Adrenal gland (tissue), 12 donors: ENCODE measurements around the gene PRKCH. TPM values are rescaled to one million over a fixed set of nuclear protein-coding genes. Genes with fewer than 3 reads are reported as not detected.

Experiments used
- DNase-seq, 7 donors: peaks; one replicate each; pipeline ENCODE4 v3.0.0-alpha.2; 2019 to 2020
- H3K27ac ChIP-seq, 5 donors: fragments of 200-600 bp; sonication (generic) in 4 of 5; 1 replicate in 3 of 5; 2 replicates in 2 of 5; pipeline versions ENCODE4 v1.5.1 to v1.8.0; 2016 to 2020; ENCODE audit warnings: mild to moderate bottlenecking in 1 of 5
- H3K27me3 ChIP-seq: fragments of 200-600 bp; 2 replicates; pipeline ENCODE4 v1.8.0; 2021
- H3K36me3 ChIP-seq, 2 donors: fragments of 200-600 bp; replicated peaks in 1 of 2; 1 replicate in 1 of 2; 2 replicates in 1 of 2; pipeline versions ENCODE4 v1.5.1 to v1.8.0; 2018 to 2022
- H3K4me1 ChIP-seq, 2 donors: fragments of 200-600 bp; replicated peaks in 1 of 2; 1 replicate in 1 of 2; 2 replicates in 1 of 2; pipeline versions ENCODE4 v1.5.1 to v1.8.0; 2018 to 2021
- H3K4me3 ChIP-seq, 4 donors: fragments of 200-600 bp; sonication (generic) in 3 of 4; one replicate each; pipeline ENCODE4 v1.5.1; 2016 to 2018
- H3K9me3 ChIP-seq, 3 donors: fragments of 200-600 bp; sonication (generic) in 1 of 3; replicated peaks in 1 of 3; 1 replicate in 2 of 3; 2 replicates in 1 of 3; pipeline versions ENCODE4 v1.5.1 to v1.8.0; 2016 to 2021
- CTCF ChIP-seq, 6 experiments: fragments of 450-650 bp in 4 of 6; fragments of 200-600 bp in 2 of 6; sonication (generic) in 1 of 6; IDR thresholded peaks; 1 replicate in 5 of 6; 2 replicates in 1 of 6; pipeline versions ENCODE4 v1.5.1 to v1.8.0; 2016 to 2021; ENCODE audit warnings: antibody characterized with exemption in 6 of 6, mild to moderate bottlenecking in 2 of 6, moderate library complexity in 1 of 6
- POLR2A ChIP-seq, 2 donors: fragments of 450-650 bp; IDR thresholded peaks; one replicate each; pipeline ENCODE4 v1.6.1; 2017; ENCODE audit warnings: antibody characterized with exemption in 2 of 2, mild to moderate bottlenecking in 2 of 2, moderate library complexity in 1 of 2
- WGBS, 4 donors: extraction: QIAGEN DNeasy Blood & Tissue Kit in 2 of 4; methylation state at CpG; one replicate each; pipeline versions ENCODE4 v1.1.5 to v1.1.7; 2013 to 2017; 5-methylcytosine and 5-hydroxymethylcytosine counted together
- intact Hi-C, 2 donors: fragments of 100-400 bp; cut with DNase I; formaldehyde crosslinking; loops; one replicate each; pipeline versions ENCODE4 v1.14.1 to v1.15.0; 2022 to 2023
- polyA plus RNA-seq, 3 donors: library from polyadenylated mRNA; stranded (reverse); fragments of 200-250 nt in 2 of 3; fragments of 350-450 nt in 1 of 3; fragmentation: Illumina TruSeq in 1 of 3; extraction: RNeasy Lipid Tissue Mini Kit (QIAGEN cat#74804) in 1 of 3; gene quantifications; one replicate each; pipeline ENCODE4 v1.2.3, GENCODE V29; 2013 to 2014
- total RNA-seq, 9 donors: library from RNA; depleted of rRNA in 4 of 9; stranded (reverse); fragments of >200 nt in 4 of 9; fragments of 120-200 nt in 1 of 9; fragmentation: NEBNext Ultra II Directional in 1 of 9; extraction: Animal tissue kit (Norgen Biotek cat#: 25700) in 1 of 9; gene quantifications; one replicate each; pipeline versions ENCODE4 v1.1.0 to v1.2.4, GENCODE V29; 2013 to 2023
- donor health status: healthy with polysubstance abuse.
- donor health status: Bipolar disorder and iron deficiency.
- donor health status: DM: yes; HTN: yes; CAD: no.
- donor health status: DM: no; HTN: no; CAD: no.
- donor health status: DM: no; HTN: no; CAD: no.
- donor health status: DM: yes; HTN: yes; CAD: no.

The PRKCH gene
- total and polyA plus RNA-seq, 12 donors, result 7.8 to 28.1 (median 17.0) TPM

GRCh38 chr14:61322011-61322798 is 826 bp downstream of the PRKCH start:
- TF ChIP-seq POLR2A (IDR thresholded peaks at IDR 0.05), result no peak
- TF ChIP-seq CTCF (IDR thresholded peaks at IDR 0.05), result no peak
- Histone ChIP-seq H3K4me1 (peaks cover 6% of the 10 kb centered on the region in 2 donors), H3K36me3 (no peaks in the 10 kb centered on the region), H3K9me3 (no peaks in the 10 kb centered on the region), H3K27me3 (no peaks in the 10 kb centered on the region), H3K27ac (peak overlapping the region in 3 of 5 donors; percentile 28 to 78 (median 49)), H3K4me3 (peak overlapping the region in 3 of 4 donors; percentile 27 to 82 (median 70))
- DNase-seq, result peak in 4 of 7 donors; percentile 15 to 32 (median 26)
- 1 to 6% (median 2%) methylated on average over 22 to 63 of the region's 63 CpGs for WGBS, 4 donors
- intact Hi-C loops, result no loop called here

- intact Hi-C loops, result no loop called here
- Histone ChIP-seq H3K9me3 (no peaks in the 10 kb centered on the region), H3K27ac (peak overlapping the region in 1 of 5 donors; percentile 78), H3K4me1 (peaks cover 6% of the 10 kb centered on the region in 2 donors), H3K36me3 (no peaks in the 10 kb centered on the region), H3K4me3 (peak overlapping the region in 2 of 4 donors; percentile 27 to 82), H3K27me3 (no peaks in the 10 kb centered on the region)
- TF ChIP-seq CTCF (IDR thresholded peaks at IDR 0.05), result no peak
- no peak for TF ChIP-seq POLR2A (IDR thresholded peaks at IDR 0.05)
- peak in 1 of 7 donors; percentile 8 for DNase-seq
- WGBS, 4 donors, result 13 to 23% (median 16%) methylated on average over 13 of the region's 13 CpGs
These were observed 1.5 kb downstream of the PRKCH start for GRCh38 chr14:61322799-61323290.

- Histone ChIP-seq H3K27me3 (no peaks in the 10 kb centered on the region), H3K36me3 (no peaks in the 10 kb centered on the region), H3K9me3 (no peaks in the 10 kb centered on the region), H3K27ac (peak overlapping the region in 1 of 5 donors; percentile 20), H3K4me1 (peaks cover 6% of the 10 kb centered on the region in 2 donors), H3K4me3 (peak overlapping the region in 1 of 4 donors; percentile 82)
- no peak for TF ChIP-seq CTCF (IDR thresholded peaks at IDR 0.05)
- no peak for TF ChIP-seq POLR2A (IDR thresholded peaks at IDR 0.05)
- DNase-seq, result no peak
- intact Hi-C loops, result no loop called here
- WGBS, 4 donors, result 65 to 70% (median 67%) methylated on average over 6 of the region's 6 CpGs
These were observed 2.6 kb downstream of the PRKCH start for GRCh38 chr14:61323970-61324369.

- intact Hi-C loops, result no loop called here
- Histone ChIP-seq H3K27me3 (no peaks in the 10 kb centered on the region), H3K4me1 (peaks cover 6% of the 10 kb centered on the region in 2 donors), H3K9me3 (no peaks in the 10 kb centered on the region), H3K4me3 (no peak overlapping the region), H3K27ac (no peak overlapping the region), H3K36me3 (no peaks in the 10 kb centered on the region)
- no peak for TF ChIP-seq POLR2A (IDR thresholded peaks at IDR 0.05)
- TF ChIP-seq CTCF (IDR thresholded peaks at IDR 0.05), result no peak
- no peak for DNase-seq
- WGBS, 4 donors, result 64 to 97% (median 75%) methylated on average over 1 of the region's 1 CpG
These were observed 3.8 kb downstream of the PRKCH start for GRCh38 chr14:61325166-61325565.
